ENCODE measurements around the gene TSTD1.
A peak's percentile ranks its signal among the peaks of the same experiment; 100 is the strongest.
"Not testable (repeated sequence)": the region's sequence is repeated elsewhere in the genome, so short reads cannot be mapped to it uniquely, and the experiment has no call there.

TSTD1 gene

DNA sequence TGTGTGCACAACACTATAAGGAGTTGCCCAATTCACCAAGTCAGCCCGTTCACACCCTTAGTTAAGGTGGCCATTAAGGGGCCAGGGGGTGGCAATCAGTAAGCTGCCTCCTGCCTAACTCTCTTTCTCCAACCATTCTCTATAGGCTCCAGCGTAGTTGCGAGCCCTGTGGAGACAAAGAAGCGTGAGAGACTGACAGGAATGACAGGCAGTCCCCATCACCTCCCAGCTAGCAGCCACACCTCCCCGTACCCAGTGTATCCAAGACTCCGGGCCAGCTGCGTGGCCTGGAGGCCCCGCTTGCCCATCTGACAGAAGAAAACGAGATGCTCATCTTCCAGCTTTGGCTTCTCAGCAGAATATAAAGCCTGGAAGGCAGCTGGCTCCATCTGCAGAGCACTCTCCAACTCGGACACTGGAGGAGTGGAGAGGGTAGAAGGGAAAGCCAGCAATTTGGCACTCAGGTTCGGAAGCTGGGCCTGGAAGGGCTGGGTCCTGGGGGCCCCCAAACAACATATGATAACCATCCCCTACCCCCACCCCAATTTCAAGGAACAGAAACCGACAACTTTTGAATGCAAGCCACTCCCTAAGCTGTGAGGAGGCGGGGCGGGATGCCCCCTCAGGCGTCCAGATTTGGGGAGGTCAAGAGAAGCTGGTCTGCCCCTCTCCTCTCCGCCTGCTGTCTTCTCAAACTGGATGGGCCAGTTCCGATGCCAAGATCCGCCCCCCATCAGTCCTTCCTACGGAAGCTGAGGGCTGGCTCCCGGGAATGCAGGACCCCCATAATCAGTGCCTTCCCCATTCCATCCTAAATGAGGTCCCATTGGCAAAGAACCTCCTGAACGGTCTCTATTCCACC lies 872 bp downstream of the TSTD1 start:
- no peak for DNase-seq (ENCODE audit: low spot score)

DNA sequence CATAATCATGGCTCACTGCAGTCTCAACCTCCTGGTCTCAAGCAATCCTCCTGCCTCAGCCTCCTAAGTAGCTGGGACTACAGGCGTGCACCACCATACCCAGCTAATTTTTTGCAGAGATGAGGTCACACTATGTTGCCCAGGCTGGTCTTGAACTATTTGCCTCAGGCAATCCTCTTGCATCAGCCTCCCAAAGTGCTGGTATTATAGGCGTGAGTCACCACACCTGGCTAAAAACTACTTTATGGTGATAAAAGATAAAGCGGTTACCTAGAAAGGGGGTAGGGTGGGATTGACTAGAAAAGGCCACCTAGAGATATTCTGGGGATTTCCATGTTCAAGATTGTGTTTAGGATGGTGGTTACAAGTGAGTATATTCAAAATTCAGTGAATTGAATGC lies 5.0 kb downstream of the TSTD1 start:
- DNase-seq (ENCODE audit: low spot score): no peak

DNA sequence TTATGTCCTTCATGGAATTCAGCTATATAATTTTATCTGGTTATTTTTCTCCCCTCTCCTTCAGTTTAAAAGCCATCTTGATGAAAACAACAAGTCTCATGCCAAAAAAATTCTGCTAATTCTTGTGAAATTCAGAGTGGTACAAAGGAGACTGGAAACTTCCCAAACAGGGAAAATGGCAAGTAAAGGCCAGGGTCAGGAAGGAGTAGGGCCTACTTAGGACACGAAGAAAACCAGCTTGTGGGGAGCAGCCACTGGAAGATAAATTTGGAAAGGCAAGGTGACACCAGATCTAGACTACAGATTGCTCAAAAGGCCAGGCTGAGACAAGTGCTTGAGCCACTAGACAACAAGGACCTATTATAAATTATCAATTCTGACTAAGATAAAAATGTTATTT lies 6.4 kb downstream of the TSTD1 start:
- DNase-seq (ENCODE audit: low spot score): no peak

DNA sequence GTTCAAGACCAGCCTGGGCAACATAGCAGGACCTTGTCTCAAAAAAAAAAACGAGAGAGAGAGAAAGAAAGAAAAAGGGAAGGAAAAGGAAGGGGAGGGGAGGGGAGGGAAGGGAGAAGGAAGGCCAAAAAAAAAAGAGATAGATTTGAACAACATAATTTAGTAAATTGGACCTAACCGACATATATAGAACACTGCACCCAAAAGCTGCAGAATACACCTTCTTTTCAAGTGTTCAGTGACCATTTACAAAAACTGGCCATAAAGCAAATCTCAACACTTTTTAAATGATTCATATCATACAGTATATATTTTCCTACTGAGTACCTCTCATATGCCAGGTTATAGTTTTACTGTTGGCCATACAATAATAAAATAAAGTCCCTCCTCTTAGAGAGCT lies 6.9 kb downstream of the TSTD1 start:
- no peak for DNase-seq (ENCODE audit: low spot score)

DNA sequence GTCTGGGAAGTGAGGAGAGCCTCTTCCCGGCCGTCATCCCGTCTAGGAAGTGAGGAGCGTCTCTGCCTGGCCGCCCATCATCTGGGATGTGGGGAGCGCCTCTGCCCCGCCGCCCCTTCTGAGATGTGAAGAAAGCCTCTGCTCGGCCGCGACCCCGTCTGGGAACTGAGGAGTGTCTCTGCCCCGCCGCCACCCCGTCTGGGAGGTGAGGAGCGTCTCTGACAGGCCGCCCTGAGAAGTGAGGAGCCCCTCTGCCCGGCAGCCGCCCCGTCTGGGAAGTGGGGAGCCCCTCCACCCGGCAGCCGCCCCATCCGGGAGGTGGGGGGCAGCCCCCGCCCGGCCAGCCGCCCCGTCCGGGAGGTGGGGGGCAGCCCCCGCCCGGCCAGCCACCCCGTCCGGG lies 9.3 kb downstream of the TSTD1 start:
- not testable (repeated sequence) for DNase-seq (ENCODE audit: low spot score)

DNA sequence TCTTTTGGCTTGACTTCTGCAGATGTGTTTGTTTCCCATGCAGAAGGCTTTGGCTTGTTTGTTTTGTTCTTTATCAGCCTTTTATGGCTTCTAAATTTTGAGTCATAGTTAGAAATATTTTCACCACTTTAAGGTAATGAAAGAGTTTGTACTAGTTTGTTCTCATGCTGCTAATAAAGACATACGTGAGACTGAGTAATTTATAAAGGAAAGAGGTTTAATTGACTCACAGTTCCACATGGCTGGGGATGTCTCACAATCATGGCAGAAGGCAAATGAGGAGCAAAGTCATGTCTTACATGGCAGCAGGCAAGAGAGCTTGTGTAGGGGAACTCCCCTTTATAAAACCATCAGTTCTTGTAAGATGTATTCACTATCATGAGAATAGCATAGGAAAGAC lies 11.8 kb downstream of the TSTD1 start:
- DNase-seq (ENCODE audit: low spot score): not testable (repeated sequence)

DNA sequence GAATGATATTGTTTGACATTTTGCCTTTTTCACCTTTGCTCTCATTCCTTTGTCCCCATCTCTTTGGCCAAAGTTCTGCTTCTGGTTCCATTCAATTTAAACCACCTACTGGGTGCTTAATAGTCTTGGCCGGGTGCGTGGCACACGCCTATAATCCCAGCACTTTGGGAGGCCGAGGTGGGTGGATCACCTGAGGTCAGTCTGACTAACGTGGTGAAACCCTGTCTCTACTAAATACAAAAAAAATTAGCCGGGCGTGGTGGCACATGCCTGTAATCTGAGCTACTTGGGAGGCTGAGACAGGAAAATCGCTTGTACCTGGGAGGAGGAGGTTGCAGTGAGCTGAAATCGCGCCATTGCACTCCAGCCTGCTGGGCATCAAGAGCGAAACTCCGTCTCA lies 16.3 kb downstream of the TSTD1 start:
- not testable (repeated sequence) for DNase-seq (ENCODE audit: low spot score)

DNA sequence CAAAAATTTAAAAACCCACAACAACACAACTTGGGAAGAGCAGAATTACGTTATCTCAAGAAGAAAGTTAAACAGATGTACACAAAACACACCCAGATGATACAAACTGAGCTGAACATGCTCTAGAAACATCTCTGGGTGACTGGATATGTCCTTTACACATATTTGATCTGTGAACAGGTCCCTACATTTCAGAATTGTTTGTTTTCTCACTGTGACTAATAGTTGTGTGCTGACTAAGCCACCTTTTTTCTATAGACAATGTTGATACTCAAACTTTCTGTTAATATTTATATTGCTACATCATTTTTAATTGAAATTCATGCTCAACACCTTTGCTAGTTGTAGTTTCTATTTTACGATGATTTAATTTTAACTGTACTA lies 16.8 kb downstream of the TSTD1 start:
- no peak for DNase-seq (ENCODE audit: low spot score)

DNA sequence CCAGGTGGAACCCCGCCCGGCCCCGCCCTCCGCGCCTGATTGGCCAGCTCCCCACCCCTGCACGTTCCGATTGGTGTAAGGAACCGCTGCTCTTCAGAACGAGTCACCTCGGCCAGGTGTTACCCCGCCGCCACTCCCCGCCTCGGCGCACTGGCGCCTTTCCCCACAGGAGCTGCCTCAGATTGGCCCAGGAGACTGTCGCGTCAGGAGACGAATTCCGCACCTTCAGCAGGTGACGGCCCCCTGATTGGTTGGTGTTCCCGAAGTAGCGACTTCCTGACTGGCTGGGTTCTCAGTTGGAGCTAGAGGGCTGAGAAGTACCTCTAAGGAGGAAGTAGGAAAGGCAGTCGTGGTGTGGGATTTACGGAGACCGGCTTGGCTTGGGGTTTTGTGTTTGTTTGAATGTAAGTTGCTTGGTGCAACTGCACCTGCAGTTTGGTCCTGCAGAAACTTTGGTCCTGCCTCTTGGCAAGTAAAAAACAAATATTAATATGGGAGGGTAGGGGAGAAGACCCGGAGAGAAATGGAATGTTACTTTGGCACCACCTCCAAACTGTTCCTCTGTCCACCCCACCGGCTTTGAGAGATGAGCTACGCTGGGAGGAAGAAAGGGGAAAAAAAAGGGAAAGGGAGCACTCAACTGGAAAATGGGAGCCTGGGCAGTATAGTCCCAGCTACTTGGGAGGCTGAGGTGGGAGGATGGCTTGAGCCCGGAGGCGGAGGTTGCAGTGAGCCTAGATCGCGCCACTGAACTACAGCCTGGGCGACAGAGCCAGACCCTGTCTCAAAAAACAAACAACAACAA lies 17.4 kb downstream of the TSTD1 start:
- DNase-seq (ENCODE audit: low spot score): peak; percentile 89

DNA sequence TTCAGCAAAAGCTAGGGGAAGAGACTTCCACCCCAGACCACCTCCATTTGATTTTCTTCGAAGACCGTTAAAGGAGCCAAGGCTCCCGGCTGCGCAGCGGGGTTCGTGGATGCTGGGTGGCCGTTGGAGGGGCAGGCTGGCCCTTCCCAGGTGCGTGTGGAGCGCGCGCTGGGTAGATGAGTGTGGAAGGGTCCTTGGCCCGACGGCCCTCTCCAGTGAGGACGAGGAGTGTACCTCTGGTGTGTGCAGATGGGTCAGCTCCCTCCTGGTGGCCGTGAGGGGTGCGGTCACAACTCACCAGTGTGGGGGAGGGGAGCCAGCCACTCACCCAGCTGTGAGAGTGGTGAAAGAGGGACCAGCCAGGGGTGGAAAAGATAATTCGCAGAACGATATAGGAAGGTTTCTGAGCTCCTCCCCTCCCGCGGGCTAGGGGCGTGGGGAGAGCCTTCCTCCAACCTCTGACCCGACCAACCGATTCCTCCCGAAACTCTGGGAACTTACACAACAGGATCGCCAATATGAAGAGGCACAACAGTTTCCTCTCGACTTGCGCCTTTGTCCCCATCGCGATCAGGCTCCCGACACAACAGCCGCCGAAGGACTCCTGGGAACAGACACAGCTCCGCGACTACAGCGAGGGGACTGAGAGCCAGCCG lies 18.1 kb downstream of the TSTD1 start, which contains the start of gene F11R:
F11R (minus strand) TSS at position 644 of the 656 bp plus-strand sequence; CDS start at position 565, 79 bp downstream.
- DNase-seq (ENCODE audit: low spot score): peak; percentile 79

DNA sequence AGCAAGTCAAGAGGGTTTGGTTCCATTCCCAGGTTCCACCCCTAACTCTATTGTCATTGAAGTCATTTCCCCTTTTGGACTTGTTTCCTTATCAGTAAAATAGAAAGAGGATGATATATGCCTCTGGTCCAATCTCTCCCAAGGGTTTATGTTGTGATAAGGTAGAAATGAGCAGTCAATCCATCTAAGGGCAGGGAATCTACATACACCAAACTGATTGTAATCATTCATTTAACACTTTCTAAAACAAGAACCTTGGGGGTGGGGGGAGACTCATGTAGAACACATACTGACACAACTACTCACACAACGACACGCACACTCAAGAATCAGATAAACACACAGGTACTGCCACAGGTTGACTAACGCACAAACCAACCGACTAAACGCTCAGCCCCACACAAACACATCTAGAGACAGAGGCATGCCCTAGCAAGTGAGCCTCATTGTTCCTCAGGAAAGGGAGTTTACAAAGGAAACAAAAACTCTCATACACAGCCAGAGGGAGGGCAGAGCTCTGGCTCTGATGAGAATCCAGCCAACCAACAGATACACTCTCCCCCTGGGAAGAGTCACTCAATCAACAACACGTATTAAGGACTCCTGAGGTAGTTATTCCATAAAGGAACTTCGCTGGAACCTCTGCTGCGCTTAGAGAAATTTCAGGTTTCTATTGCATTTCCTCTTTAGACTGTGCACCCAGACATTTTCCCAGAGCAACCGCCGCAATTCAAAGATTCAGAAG lies 18.8 kb downstream of the TSTD1 start:
- peak; percentile 32 for DNase-seq (ENCODE audit: low spot score)

DNA sequence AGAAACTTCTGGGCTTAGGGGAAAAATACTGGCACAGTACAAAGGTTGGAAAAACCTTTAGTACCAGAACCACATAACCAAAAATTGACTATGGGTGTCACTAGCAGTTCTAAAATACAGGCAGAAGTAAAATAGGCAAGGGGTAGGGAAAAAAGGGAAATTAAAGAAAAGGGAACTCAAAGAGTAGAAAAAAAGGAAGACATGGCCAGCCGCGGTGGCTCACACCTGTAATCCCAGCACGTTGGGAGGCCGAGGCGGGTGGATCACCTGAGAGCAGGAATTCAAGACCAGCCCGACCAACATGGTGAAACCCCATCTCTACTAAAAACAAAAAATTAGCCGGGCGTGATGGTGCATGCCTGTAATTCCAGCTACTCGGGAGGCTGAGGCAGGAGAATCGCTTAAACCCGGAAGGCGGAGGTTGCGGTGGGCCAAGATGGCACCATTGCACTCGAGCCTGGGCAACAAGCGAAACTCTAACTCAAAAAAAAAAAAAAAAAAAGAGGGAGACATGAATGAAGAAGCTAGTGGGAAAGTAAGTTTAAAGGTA lies 19.6 kb downstream of the TSTD1 start:
- not testable (repeated sequence) for DNase-seq (ENCODE audit: low spot score)

DNA sequence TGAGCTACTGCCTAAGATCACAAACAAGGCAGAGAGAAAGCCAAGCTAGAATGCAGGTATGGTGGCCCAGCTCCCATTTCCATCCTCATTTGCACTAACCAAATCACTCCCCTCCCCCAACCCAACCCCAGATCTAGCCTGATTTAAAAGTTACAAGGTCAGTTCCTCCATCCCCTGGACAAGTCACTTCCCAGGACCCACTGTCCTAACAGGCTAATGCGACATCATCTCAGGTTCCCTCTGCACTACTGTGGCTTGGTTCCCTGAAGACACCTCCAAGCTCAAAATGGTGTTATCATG lies 20.2 kb downstream of the TSTD1 start:
- DNase-seq (ENCODE audit: low spot score): no peak

DNA sequence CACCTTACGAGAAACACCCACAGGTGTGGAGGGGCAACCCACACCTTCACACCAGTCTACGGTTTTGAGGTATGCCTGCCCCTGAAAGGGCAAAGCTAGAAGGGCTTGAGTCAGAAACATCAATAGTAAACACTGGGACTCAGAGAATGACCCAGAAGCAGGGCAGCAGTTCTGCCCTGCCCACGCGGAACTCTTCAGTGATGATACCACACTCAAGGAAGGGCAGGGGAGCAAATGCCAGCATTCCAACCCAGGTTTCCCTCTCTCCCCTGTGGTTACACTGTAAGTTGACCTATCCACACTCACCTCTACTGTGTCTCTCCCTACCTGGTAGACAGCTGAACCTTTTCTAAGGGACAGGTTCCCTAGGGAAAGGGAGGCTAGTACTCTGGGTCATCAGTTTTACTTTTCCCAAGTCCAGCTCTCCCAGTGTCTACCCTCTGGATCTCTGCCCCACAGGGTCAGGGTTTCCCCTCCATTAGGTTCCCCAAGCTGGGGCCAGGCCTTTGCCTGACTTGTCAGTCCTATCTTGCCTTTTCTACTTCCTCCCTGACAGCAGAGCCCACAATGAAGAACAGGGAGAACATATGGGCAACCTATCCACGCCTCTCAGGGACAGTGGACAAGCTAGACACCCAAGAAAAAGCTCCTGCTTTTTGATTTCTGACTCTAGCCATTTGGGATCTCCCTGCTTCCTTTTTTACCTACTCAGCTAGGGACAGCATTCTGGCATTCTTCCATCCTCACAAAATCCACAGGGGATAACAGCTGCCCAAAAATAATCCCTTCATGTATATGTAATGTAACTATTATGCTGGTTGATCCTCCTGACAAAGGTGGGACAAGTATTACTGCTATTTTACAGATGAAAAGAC lies 20.8 kb downstream of the TSTD1 start:
- no peak for DNase-seq (ENCODE audit: low spot score)

DNA sequence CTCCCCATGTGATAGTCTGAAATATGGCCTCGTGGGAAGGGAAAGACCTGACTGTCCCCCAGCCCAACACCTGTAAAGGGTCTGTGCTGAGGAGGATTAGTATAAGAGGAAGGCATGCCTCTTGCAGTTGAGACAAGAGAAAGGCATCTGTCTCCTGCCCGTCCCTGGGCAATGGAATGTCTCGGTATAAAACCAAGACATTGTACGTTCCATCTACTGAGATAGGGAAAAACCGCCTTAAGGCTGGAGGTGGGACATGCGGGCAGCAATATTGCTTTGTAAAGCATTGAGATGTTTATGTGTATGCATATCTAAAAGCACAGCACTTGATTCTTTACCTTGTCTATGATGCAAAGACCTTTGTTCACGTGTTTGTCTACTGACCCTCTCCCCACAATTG lies 21.6 kb downstream of the TSTD1 start:
- DNase-seq (ENCODE audit: low spot score): not testable (repeated sequence)

DNA sequence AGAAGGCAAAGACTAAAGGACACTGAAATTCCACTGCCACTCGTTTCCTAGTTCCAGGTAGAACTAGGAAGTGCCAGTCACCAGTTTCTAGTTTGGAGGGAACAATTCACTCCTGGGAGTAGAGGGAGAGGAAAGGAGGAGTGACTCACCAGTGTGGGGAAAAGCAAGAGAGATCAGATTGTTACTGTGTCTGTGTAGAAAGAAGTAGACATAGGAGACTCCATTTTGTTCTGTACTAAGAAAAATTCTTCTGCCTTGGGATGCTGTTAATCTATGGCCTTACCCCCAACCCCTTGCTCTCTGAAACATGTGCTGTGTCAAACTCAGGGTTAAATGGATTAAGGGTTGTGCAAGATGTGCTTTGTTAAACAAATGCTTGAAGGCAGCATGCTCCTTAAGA lies 22.1 kb downstream of the TSTD1 start:
- DNase-seq (ENCODE audit: low spot score): not testable (repeated sequence)

DNA sequence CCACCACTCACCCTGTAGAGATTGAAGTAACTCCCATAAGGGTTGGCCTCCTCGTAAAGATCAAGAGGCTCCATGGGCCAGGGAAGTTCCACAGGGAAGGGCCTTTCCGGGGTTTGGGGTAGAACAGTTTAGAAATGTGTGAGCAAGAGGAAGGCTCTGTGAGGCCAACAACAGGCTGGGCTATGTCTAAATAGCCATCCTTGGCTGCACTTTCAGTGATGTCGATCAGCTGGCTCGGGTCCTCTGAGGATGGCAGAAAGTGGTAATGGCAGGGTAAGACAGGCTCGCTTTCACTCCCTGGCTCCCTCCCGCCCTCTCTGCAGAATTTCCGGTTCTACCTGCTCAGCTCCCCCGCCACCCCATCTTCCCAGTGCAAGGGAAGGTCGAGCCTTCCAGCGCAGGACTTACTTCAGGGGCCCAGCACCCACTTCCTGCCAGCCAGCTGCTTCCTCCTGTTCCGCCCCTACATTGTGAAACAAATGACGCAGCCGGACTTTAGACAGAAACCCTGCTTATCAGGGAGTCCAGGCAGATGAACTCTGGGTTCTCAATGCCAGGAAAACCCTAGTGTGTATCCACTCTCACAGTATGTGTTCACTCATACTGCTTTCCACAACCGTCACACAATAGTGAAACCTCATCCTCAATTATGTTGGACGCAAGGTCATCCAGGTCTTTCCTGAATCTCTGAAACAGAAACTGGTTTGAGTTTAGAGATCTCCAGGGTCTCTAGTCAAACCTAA lies 25.1 kb downstream of the TSTD1 start:
- peak; percentile 79 for DNase-seq (ENCODE audit: low spot score)

DNA sequence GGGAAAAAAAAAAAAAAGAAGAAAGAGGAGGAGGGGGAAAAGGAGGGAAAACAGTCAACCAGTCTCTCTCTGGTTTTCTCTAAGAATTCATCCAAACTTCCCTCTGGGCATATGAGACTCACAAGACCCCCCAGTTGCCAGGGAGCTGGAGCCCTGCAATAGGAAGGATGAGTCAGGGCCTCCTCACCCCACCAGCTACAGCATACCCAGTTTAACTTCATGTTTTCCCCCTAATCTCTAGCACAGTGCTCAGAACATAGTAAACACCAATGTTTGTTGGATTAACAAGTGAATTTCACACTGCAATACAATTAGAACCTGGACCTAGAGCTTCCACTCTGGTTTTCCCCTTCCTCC lies 25.7 kb downstream of the TSTD1 start:
- no peak for DNase-seq (ENCODE audit: low spot score)

DNA sequence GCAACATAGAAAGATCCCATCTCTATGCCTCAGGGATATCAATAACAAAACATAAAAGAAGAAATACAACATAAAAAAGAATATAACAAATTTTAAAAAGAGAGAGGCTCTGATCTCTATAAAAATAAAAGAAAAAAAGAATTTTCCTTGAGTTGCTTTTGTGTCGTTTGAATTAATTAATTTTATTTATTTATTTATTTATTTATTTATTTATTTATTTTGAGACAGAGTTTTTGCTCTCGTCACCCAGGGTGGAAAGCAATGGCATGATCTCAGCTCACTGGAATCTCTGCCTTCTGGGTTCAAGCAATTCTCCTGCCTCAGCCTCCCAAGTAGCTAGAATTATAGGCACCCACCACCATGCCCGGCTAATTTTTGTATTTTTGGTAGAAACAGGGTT lies 26.3 kb downstream of the TSTD1 start:
- DNase-seq (ENCODE audit: low spot score): no peak

DNA sequence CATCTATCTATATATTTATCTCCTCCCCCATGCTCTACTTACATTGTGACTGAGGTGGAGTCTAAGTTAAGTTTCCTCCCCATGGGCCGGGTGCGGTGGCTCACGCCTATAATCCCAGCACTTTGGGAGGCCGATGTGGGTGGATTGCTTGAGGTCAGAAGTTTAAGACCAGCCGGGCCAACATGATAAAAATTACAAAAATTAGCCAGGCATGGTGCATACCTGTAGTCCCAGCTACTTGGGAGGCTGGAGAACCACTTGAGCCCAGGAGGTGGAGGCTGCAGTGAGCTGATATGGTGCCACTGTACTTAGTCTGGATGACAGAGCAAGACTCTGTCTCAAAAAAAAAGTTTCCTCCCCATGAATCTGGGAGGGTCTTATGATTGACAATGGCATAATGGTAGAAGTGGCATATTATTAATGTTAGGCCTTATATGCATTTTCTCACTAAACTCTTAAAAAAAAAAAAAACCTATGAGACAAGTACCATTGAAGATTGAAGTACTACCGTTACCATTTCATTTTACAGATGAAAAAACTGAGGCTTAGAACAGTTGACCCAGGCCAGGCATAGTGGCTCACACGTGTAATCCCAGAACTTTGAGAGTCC lies 29.1 kb downstream of the TSTD1 start:
- peak; percentile 71 for DNase-seq (ENCODE audit: low spot score)

Data from hematopoietic multipotent progenitor cell treated with erythropoietin and hydrocortisone succinate and interleukin-3 and kit ligand, for 17 days (in vitro differentiated cells).